Fibroblast of the aortic adventitia (primary cell): ENCODE data around the gene NUDT15. TPM values are rescaled to one million over a fixed set of nuclear protein-coding genes. Genes with fewer than 3 reads are reported as not detected.

ENCODE experiments used
- DNase-seq: peaks from one replicate; pipeline ENCODE4 v3.0.0-alpha.2; 2010; ENCODE audit warnings: low read depth
- H3K4me3 ChIP-seq: 2 replicates; pipeline ENCODE4 v1.5.1; 2011; ENCODE audit warnings: low read depth, mild to moderate bottlenecking, control low read depth, low read length, moderate library complexity
- CTCF ChIP-seq: IDR thresholded peaks from 2 replicates; pipeline ENCODE4 v1.5.1; 2011; ENCODE audit warnings: mild to moderate bottlenecking, low read length, control low read depth, inconsistent platforms; ENCODE audit not compliant: insufficient read depth
- total RNA-seq: library from RNA; depleted of rRNA; stranded (reverse); fragments of >200 nt; gene quantifications from 2 replicates; pipeline ENCODE4 v1.2.3, GENCODE V29; 2012; ENCODE audit warnings: low replicate concordance

Gene NUDT15
- total RNA-seq, 1 donor = 23.1 TPM

GRCh38 chr13:48066310-48066989, 28.9 kb downstream of the NUDT15 start:
- no peak for TF ChIP-seq CTCF
- peak; percentile 26 for DNase-seq
- H3K4me3 ChIP-seq = no peak overlapping the region

GRCh38 chr13:48068036-48068435, 30.5 kb downstream of the NUDT15 start:
- no peak for DNase-seq
- H3K4me3 ChIP-seq = no peak overlapping the region
- TF ChIP-seq CTCF = no peak

- H3K4me3 ChIP-seq = no peak overlapping the region
- peak; percentile 8 for DNase-seq
- no peak for TF ChIP-seq CTCF
Observed at GRCh38 chr13:48068952-48069351, 31.4 kb downstream of the NUDT15 start.

GRCh38 chr13:48069573-48069972, 32.0 kb downstream of the NUDT15 start:
- DNase-seq = no peak
- H3K4me3 ChIP-seq = no peak overlapping the region
- no peak for TF ChIP-seq CTCF

GRCh38 chr13:48070942-48071341, 33.4 kb downstream of the NUDT15 start:
- DNase-seq = no peak
- TF ChIP-seq CTCF = no peak
- H3K4me3 ChIP-seq = no peak overlapping the region

- TF ChIP-seq CTCF = no peak
- no peak for DNase-seq
- no peak overlapping the region for H3K4me3 ChIP-seq
Observed at GRCh38 chr13:48072304-48072703, 34.8 kb downstream of the NUDT15 start.

GRCh38 chr13:48072787-48073186, 35.3 kb downstream of the NUDT15 start:
- no peak overlapping the region for H3K4me3 ChIP-seq
- DNase-seq = no peak
- no peak for TF ChIP-seq CTCF
